ENCODE measurements around the gene SETD7.

GRCh38 chr4:139515531-139515958, 40.5 kb downstream of the SETD7 start:
- TF ChIP-seq, protein P1, sequence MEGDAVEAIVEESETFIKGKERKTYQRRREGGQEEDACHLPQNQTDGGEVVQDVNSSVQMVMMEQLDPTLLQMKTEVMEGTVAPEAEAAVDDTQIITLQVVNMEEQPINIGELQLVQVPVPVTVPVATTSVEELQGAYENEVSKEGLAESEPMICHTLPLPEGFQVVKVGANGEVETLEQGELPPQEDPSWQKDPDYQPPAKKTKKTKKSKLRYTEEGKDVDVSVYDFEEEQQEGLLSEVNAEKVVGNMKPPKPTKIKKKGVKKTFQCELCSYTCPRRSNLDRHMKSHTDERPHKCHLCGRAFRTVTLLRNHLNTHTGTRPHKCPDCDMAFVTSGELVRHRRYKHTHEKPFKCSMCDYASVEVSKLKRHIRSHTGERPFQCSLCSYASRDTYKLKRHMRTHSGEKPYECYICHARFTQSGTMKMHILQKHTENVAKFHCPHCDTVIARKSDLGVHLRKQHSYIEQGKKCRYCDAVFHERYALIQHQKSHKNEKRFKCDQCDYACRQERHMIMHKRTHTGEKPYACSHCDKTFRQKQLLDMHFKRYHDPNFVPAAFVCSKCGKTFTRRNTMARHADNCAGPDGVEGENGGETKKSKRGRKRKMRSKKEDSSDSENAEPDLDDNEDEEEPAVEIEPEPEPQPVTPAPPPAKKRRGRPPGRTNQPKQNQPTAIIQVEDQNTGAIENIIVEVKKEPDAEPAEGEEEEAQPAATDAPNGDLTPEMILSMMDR (IDR thresholded peaks at IDR 0.05; ENCODE audit: low read length): no peak
- TF ChIP-seq EZH2phosphoT487 (IDR thresholded peaks at IDR 0.05; ENCODE audit: low read length) (no peak), EZH2 (optimal IDR thresholded peaks at IDR 0.05; ENCODE audit: low read depth, low read length) (no peak)

Measured in MM.1S (cell line).